ENCODE measurements around the gene CD59. TPM values are rescaled to one million over a fixed set of nuclear protein-coding genes. Genes with fewer than 3 reads are reported as not detected.

Gene CD59
- total and polyA plus RNA-seq, 7 donors, result 54.1 to 210 (median 174) TPM

DNA sequence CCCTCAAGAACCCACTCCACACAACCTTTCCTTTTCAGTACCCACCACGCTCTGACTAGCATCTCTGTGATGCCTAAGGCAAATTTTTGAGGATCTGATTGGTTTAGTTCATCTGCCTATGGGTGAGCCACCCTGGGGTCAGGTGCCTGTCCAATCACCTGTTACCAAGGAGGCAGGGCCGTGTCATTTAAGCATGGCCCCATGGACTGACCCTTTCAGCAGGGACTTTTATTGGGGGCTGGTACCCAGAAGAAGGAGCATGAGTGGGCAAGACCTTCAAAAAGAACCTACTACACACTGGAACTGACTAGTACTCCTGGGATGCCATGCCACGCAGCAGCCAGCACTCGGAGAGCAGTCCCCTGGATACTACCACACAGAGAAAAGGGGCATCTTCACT lies 64.0 kb downstream of the CD59 start:
- Histone ChIP-seq H3K4me3 (no peak overlapping the region), H3K36me3 (no peaks in the 10 kb centered on the region), H3K27me3 (no peaks in the 10 kb centered on the region), H3K4me1 (no peaks in the 10 kb centered on the region), H3K9me3 (no peaks in the 10 kb centered on the region), H3K27ac (no peak overlapping the region)
- 84% methylated on average over 4 of the region's 4 CpGs for WGBS, 2 donors
- no peak for DNase-seq
- TF ChIP-seq EP300 (IDR thresholded peaks at IDR 0.05) (no peak), POLR2A (IDR thresholded peaks at IDR 0.05) (no peak), POLR2AphosphoS5 (IDR thresholded peaks at IDR 0.05) (no peak)
- TF ChIP-seq, protein P1, sequence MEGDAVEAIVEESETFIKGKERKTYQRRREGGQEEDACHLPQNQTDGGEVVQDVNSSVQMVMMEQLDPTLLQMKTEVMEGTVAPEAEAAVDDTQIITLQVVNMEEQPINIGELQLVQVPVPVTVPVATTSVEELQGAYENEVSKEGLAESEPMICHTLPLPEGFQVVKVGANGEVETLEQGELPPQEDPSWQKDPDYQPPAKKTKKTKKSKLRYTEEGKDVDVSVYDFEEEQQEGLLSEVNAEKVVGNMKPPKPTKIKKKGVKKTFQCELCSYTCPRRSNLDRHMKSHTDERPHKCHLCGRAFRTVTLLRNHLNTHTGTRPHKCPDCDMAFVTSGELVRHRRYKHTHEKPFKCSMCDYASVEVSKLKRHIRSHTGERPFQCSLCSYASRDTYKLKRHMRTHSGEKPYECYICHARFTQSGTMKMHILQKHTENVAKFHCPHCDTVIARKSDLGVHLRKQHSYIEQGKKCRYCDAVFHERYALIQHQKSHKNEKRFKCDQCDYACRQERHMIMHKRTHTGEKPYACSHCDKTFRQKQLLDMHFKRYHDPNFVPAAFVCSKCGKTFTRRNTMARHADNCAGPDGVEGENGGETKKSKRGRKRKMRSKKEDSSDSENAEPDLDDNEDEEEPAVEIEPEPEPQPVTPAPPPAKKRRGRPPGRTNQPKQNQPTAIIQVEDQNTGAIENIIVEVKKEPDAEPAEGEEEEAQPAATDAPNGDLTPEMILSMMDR (IDR thresholded peaks at IDR 0.05), result no peak
- intact Hi-C loops (cut with DNase I), result no loop called here

DNA sequence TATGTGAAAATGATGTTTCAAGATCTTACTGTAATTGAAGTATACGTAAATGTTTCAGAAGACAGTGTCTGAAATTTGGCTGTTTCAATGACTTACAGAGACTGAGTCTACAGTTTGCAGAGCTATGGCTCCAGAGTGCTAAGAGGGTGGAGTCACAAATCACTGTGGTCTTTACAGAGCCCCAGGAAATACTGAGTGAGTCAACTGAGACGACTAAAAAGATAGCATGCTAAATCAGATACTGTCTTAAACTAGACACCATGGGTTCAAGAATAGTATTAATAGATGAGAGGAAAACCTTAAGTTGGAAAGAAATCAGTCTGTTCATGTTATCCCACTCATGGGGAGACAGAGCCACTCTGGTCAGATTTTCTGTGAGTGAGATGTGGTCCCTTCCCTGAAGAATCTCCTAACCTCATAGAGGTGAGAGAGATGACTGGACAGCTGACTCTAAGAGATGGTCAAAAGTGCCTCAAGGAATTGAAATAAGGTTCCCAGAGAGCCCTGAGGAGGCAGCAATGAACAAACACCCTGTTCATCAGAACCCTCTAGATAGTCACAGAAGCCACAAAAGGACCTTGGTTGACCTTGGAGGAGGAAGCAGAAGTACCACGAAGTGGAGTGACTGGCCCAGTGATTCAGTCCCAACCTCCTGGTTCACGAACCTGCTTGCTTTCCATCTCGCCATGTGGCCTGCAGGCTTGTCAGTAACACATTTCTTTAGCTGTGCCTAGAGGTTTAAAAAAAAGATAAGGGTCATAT lies 65.8 kb downstream of the CD59 start:
- TF ChIP-seq POLR2A (IDR thresholded peaks at IDR 0.05), result no peak
- TF ChIP-seq EP300 (IDR thresholded peaks at IDR 0.05), result no peak
- TF ChIP-seq POLR2AphosphoS5 (IDR thresholded peaks at IDR 0.05), result no peak
- TF ChIP-seq, protein P1 (IDR thresholded peaks at IDR 0.05), result no peak
- Histone ChIP-seq H3K27ac (no peak overlapping the region), H3K4me3 (no peak overlapping the region), H3K27me3 (no peaks in the 10 kb centered on the region), H3K4me1 (no peaks in the 10 kb centered on the region), H3K9me3 (no peaks in the 10 kb centered on the region), H3K36me3 (no peaks in the 10 kb centered on the region)
- DNase-seq, result no peak
- intact Hi-C loops (cut with DNase I), result no loop called here
- WGBS, 2 donors, result 75 to 78% methylated on average over 5 of the region's 5 CpGs

GRCh38 chr11:33669598-33670249 lies 66.5 kb downstream of the CD59 start:
- Histone ChIP-seq H3K9me3 (no peaks in the 10 kb centered on the region), H3K4me1 (no peaks in the 10 kb centered on the region), H3K36me3 (no peaks in the 10 kb centered on the region), H3K27me3 (no peaks in the 10 kb centered on the region), H3K4me3 (no peak overlapping the region), H3K27ac (no peak overlapping the region)
- DNase-seq, result no peak
- TF ChIP-seq EP300 (IDR thresholded peaks at IDR 0.05), result no peak
- TF ChIP-seq, protein P1 (IDR thresholded peaks at IDR 0.05), result no peak
- WGBS, 2 donors, result 81 to 85% methylated on average over 5 of the region's 5 CpGs
- intact Hi-C loops (cut with DNase I), result no loop called here

- Histone ChIP-seq H3K4me1 (no peaks in the 10 kb centered on the region), H3K9me3 (no peaks in the 10 kb centered on the region), H3K27ac (no peak overlapping the region), H3K36me3 (no peaks in the 10 kb centered on the region), H3K4me3 (no peak overlapping the region), H3K27me3 (no peaks in the 10 kb centered on the region)
- no peak for DNase-seq
- WGBS, 2 donors, result 92 to 97% methylated on average over 6 of the region's 6 CpGs
- TF ChIP-seq, protein P1 (IDR thresholded peaks at IDR 0.05), result no peak
- TF ChIP-seq POLR2A (IDR thresholded peaks at IDR 0.05), result no peak
- TF ChIP-seq EP300 (IDR thresholded peaks at IDR 0.05), result no peak
- TF ChIP-seq POLR2AphosphoS5 (IDR thresholded peaks at IDR 0.05), result no peak
- intact Hi-C loops (cut with DNase I), result no loop called here
Observed at GRCh38 chr11:33668951-33669596, 67.1 kb downstream of the CD59 start.
